ENCODE measurements around the gene SCFD2.

SCFD2 gene

DNA sequence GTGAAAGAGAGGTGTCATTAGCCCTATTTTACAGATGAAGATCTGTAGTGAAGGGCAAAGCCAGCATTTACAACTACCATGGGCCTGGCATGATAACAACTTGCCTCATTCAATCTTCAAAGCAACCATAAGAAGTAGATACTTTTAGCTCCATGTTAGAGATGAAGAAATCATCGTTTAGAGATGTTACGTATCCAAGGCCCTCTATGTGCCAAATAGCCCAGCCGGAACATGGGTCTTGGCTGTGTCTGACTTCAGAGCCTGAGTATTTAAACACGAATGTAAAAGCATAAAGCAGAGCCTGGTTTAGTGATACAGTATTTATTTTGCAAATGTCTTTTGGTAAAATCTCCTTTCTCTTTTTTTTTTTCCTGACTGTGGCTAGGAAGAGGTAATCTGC lies 306.6 kb downstream of the SCFD2 start:
- TF ChIP-seq GATA2 (IDR thresholded peaks at IDR 0.05; ENCODE audit: low read depth, low read length) (no peak), GATA3 (IDR thresholded peaks at IDR 0.05; ENCODE audit: low read depth, low read length) (no peak)

- TF ChIP-seq GATA2 (IDR thresholded peaks at IDR 0.05; ENCODE audit: low read depth, low read length) (no peak), GATA3 (IDR thresholded peaks at IDR 0.05; ENCODE audit: low read depth, low read length) (no peak)
Observed at GRCh38 chr4:53057679-53058078, 308.2 kb downstream of the SCFD2 start.

GRCh38 chr4:53055716-53056403 lies 310.0 kb downstream of the SCFD2 start:
- TF ChIP-seq GATA3 (IDR thresholded peaks at IDR 0.05; ENCODE audit: low read depth, low read length) (no peak), GATA2 (IDR thresholded peaks at IDR 0.05; ENCODE audit: low read depth, low read length) (no peak)

GRCh38 chr4:53055274-53055673 lies 310.6 kb downstream of the SCFD2 start:
- TF ChIP-seq GATA3 (IDR thresholded peaks at IDR 0.05; ENCODE audit: low read depth, low read length) (no peak), GATA2 (IDR thresholded peaks at IDR 0.05; ENCODE audit: low read depth, low read length) (no peak)

DNA sequence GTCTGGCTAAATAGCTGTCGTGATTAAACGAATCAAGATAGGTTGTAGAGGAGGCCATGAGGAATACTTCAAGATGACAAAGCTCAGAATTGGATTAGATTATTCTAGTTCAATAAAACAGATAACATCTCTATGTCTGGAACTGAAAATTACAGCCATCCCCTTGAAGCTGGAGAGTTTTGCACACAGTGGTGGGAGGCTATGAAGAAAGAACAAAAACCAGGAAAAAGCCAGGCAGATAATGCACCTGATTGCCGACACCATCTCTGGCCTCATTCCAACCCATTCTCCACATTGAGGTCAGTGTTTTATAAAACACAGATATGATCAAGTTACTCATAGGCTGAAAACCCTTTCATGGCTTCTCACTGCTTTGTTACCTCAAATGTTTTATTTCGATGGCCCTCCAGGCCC lies 315.5 kb downstream of the SCFD2 start:
- TF ChIP-seq GATA2 (IDR thresholded peaks at IDR 0.05; ENCODE audit: low read depth, low read length): peak; percentile 99
- TF ChIP-seq GATA3 (IDR thresholded peaks at IDR 0.05; ENCODE audit: low read depth, low read length): peak; percentile 100

DNA sequence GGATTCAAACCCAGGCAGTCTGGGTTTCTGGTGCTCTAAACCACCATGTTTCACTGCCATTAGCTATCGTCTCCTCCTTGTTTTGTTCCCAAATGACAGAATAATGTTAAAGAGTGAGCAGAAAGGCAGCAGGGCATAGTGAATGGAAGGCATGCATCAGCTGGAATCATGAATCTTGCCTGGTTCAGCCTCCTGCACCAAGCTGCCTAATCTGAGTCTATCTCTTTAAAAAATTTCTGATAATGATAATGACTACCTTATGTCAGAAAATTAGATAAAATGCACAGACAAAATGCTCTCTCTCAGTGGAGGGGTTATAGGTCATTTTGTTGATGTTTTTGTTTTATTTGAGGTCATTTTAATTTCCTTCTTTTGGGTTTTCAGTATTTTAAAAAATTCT lies 316.3 kb downstream of the SCFD2 start:
- TF ChIP-seq GATA3 (IDR thresholded peaks at IDR 0.05; ENCODE audit: low read depth, low read length): peak; percentile 69
- TF ChIP-seq GATA2 (IDR thresholded peaks at IDR 0.05; ENCODE audit: low read depth, low read length): peak; percentile 85

DNA sequence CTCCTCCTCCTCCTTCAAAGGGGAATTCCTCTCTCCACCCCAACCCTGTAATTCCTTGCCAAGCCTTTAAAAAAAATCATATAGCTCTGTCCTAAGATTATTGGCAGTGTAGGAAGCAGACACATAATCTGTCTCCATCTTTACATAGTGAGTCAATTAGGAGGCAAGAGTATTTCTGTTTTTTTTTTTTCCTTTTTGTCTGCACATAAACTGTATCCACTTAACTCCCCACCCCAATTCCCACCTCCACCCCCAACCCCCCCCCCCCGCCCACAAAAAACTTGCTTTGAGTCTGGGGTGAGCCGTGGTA lies 321.3 kb downstream of the SCFD2 start:
- TF ChIP-seq GATA3 (IDR thresholded peaks at IDR 0.05; ENCODE audit: low read depth, low read length): no peak
- no peak for TF ChIP-seq GATA2 (IDR thresholded peaks at IDR 0.05; ENCODE audit: low read depth, low read length)

- TF ChIP-seq GATA2 (IDR thresholded peaks at IDR 0.05; ENCODE audit: low read depth, low read length) (peak; percentile 76), GATA3 (IDR thresholded peaks at IDR 0.05; ENCODE audit: low read depth, low read length) (no peak)
Observed at GRCh38 chr4:53043891-53044650, 321.8 kb downstream of the SCFD2 start.

DNA sequence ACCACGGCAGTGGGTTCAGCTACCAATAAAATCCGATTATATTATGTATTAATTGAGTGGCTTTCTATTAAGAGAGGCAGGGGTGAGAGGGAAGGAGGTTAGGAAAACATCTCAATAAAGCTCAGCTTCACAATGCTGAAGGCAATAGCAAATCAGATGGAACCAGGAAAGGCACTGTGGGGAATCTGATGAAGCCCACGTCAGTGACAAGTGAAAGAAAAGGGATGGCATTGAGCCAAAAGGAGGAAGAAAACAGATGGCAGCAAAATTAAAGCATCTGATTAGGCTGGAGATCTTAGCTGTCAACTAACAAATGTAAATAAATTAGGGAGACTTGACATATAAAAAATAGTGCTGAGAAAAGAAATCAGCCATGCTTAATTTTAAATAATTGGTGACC lies 322.8 kb downstream of the SCFD2 start:
- TF ChIP-seq GATA3 (IDR thresholded peaks at IDR 0.05; ENCODE audit: low read depth, low read length): peak; percentile 81
- TF ChIP-seq GATA2 (IDR thresholded peaks at IDR 0.05; ENCODE audit: low read depth, low read length): peak; percentile 78

DNA sequence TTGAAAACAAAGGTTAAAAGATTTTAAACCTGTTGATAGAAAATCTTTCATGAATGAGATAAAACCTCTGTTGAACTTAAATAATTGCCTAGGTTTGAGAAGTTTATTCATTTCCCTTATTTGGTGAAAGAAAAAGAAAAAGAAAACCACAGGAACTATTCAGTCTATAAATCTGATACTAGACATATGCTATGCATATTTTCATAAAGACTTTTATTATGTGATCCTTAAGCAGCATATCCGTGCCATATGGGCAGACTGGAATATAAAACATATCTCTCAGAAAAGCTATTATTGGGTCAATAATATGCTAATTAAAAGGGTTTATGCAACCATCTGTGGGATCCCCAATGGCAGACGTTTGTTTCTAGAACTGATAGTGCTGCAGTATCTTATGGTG lies 325.0 kb downstream of the SCFD2 start:
- TF ChIP-seq GATA2 (IDR thresholded peaks at IDR 0.05; ENCODE audit: low read depth, low read length): no peak
- TF ChIP-seq GATA3 (IDR thresholded peaks at IDR 0.05; ENCODE audit: low read depth, low read length): no peak

DNA sequence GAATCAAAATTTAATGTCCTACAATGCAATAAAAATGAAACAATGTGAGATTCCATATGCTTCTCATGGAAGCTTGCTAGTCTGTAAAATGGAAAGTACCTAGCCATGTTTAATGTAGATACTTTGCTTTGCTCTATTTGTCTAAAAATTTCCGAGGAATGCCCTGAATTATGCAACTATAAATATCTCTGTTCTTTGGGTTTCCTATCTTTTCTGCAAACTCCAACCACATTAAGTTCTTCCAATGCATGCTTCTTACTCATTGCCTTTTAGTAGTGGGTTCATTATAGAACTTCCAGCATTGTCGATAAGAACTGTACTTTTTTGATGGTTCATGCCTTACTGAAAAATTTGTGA lies 325.4 kb downstream of the SCFD2 start:
- TF ChIP-seq GATA3 (IDR thresholded peaks at IDR 0.05; ENCODE audit: low read depth, low read length) (no peak), GATA2 (IDR thresholded peaks at IDR 0.05; ENCODE audit: low read depth, low read length) (no peak)

DNA sequence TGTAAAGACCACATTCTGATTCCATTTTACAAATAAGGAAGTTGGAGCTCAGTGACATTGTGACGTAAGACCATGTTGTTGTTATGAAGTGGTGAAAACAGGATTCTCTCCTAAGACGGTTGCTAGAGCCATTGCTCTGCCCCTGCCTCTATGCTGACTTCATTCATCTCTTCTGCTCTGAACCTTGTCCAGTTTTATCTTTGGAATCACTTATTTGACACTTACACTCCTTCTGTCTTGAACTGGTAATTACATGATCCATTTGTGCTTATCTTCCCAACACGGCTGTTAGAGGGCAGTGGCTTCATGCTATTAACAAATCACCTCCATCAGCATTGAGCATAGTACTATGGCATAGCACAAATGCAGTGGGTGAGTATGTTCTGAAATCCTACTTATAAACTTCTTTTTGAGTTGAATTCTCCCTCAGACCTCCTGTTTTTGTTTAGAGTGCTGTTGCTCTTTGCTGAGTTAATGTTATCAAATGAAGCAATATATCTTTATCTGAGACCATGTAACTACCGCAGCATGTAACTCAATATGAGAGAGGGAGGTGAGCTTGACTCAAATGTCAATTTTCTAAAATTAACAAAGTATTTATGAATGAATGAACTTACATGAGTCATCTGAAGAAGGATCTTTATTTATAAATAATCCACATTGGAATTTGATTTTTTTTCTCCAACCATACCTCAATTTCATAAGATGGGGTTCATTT lies 326.0 kb downstream of the SCFD2 start:
- TF ChIP-seq GATA2 (IDR thresholded peaks at IDR 0.05; ENCODE audit: low read depth, low read length): no peak
- no peak for TF ChIP-seq GATA3 (IDR thresholded peaks at IDR 0.05; ENCODE audit: low read depth, low read length)

DNA sequence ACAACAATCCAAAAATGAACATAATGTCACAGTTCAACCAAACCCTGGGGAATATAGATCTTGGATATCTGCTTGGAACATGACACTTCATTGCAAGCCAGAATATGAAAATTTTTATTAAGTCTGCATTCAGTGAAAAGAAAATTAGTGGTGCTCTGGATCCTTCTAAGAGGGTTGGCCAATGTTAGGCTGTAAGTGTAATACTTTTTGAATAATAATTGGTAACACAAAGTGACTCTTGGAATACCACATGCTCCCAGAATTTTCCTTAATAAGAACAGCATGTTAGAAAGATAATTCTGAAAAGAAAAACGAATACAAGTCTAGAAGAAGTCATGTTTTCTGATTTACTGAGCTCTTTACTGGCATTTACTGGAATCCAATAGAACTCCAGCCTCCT lies 328.0 kb downstream of the SCFD2 start:
- no peak for TF ChIP-seq GATA3 (IDR thresholded peaks at IDR 0.05; ENCODE audit: low read depth, low read length)
- no peak for TF ChIP-seq GATA2 (IDR thresholded peaks at IDR 0.05; ENCODE audit: low read depth, low read length)

- TF ChIP-seq GATA3 (IDR thresholded peaks at IDR 0.05; ENCODE audit: low read depth, low read length): peak; percentile 81
- peak; percentile 90 for TF ChIP-seq GATA2 (IDR thresholded peaks at IDR 0.05; ENCODE audit: low read depth, low read length)
Observed at GRCh38 chr4:53026233-53026632, 339.6 kb downstream of the SCFD2 start.

All from SH-SY5Y (cell line).